HPDE6-E6E7 (cell line): ENCODE measurements around the gene PALD1.
"Not testable (repeated sequence)": the region's sequence is repeated elsewhere in the genome, so short reads cannot be mapped to it uniquely, and the experiment has no call there.

Experiments
- DNase-seq: peaks from one replicate; pipeline ENCODE4 v3.0.0; 2011; ENCODE audit warnings: missing footprints; ENCODE audit errors: extremely low spot score

Gene PALD1

GRCh38 chr10:70481831-70482530 is 3.4 kb downstream of the PALD1 start:
- DNase-seq: no peak

DNA sequence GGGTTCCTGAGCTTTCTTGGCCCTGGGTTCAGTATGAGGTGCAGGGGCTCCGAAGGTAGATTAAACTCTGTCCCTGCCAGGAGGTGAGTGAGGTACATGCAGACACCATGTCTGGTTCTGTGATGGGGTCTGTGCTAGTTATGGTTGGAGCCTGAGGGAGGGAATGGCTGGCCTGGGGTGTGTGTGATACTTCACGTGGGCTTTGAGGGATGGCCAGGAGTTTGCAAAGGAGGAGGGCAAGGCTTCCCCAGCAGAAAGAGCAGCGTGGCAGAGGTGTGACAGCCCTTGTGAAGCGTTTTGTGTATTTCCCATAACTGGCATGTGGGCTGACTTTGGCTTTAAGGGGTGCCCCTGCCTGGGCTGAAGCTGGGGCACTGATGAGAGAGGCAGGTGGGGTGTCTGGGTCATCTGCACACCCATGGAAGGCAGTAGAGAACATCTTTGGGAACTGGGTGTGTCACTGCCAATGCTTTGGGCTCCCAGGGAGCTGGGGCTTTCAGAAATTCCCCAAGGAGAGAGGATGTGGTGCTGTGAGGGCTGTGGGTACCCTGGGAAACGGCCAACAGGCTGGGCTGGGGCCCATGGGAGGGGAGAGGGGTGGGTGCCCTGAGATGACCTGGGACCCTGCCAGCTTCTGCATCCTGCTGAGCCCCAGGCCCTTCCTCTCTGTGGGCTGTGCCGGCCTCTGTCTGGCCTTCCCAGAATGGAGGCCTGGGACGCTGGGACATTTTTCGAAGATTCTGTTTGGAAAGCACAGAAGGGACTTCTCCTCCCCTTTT is 4.6 kb downstream of the PALD1 start:
- DNase-seq: no peak

DNA sequence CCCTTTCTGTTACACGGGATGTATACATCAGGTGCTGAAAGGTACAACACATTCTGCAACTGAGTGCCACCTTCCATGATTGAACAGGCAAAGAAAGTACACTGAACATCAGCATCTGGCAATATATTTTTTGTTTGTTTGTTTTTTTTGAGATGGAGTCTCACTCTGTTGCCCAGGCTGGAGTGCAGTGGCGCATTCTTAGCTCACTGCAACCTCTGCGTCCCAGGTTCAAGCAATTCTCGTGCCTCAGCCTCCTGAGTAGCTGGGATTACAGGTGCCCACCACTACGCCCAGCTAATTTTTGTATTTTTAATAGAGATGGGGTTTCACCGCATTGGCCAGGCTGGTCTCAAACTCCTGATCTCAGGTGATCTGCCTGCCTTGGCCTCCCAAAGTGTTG is 5.3 kb downstream of the PALD1 start:
- not testable (repeated sequence) for DNase-seq

DNA sequence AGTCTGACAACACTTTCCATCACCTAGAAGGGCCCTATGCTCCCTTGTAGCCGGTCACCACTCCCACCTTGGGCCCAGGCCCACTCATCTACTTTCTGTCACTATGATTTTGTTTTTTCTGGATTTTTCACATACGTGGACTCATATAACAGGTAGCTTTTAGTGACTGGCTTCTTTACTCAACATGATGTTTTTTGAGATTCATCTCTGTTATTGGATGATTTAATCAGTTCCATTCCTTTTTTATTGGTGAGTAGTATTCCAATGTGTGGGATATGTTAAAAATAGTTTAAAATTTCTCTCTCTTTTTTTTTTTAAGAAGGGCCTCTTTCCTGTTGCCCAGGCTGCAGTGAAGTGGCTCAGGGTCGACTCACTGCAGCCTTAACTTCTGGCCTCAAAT is 9.3 kb downstream of the PALD1 start:
- no peak for DNase-seq

DNA sequence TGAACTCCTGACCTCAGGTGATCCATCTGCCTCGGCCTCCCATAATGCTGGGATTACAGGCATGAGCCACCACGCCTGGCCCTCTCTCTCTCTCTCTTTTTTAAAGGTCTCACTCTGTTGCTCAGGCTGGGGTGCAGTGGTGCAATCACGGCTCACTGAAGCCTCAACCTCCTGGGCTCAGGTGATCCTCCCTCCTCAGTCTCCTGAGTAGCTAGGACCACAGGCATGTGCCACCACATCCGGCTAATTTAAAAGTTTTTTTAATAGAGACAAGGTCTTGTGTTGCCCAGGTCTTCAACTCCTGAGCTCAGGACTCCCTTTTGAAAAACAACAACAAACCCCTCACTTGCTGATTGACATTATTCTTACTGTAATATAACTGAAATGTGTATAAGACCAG is 11.6 kb downstream of the PALD1 start:
- no peak for DNase-seq

GRCh38 chr10:70491614-70492013 is 13.0 kb downstream of the PALD1 start:
- no peak for DNase-seq

DNA sequence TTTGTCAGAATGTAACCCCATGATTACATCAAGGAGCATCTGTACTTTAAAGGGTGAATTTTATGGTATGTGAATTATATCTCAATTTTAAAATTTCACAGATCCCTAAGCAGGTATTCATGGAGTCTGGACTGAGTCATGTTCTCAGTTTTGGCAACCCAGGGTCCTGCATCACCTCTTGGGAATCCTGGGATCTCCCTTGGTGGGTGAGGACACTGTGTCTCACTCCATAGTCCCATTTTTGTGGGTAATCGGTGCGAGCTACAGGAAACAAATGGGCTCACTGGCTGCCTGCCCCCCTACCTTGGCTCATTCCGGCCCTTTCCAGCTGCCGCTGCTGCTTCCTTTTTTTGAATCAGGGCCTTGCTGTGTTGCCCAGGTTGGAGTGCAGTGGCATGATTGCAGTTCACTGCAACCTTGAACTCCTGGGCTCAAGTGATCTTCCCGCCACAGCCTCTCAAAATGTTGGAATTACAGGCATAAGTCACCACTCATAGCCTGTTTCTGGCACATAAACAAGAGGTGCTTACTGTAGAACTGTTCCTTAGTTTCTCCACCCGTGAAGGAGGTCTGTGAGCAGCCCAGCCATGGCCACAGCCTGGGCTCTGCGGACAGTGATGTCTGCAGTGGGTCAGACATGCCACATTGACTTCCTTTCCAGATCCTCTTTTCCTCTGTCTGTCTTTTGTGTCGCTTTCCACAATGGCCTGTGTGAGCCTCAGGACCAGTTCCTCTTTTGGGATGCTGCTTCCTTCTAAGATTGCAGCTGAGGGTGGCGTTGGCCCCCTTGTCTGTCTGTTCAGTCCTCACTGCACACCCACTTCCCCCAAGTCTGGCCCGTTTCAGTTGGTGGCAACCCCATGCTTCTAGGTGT is 14.5 kb downstream of the PALD1 start:
- DNase-seq: no peak

DNA sequence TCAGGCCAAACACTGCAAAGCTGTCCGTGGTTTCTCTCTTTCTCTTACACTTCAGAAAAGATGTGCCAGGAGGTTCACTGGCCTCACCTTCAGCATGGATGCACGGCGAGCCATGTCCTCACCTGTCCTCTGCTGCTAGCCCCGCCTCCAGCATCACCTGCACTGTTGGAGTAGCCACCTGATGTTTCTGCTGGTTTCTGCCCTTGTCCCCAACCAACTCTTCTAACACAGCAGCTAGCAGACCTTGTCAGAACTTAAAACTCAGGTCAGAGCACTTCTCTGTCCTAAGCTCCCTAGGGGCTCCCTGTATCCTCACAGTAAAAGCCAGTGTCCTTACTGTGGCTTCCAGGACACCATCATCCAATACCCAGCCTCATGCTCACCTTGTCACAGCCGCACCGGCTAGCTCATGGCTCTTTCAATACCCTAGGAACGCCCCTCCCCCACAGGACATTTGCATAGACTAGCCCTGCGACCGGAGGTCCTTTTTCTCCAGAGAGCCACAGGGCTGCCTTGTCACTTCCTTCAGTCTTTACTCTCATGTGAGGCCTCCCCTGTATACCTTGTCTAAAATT is 15.2 kb downstream of the PALD1 start:
- no peak for DNase-seq

GRCh38 chr10:70494536-70494935 is 16.0 kb downstream of the PALD1 start:
- DNase-seq: no peak

- no peak for DNase-seq
Measured at GRCh38 chr10:70494966-70495365, 16.4 kb downstream of the PALD1 start.

- DNase-seq: no peak
Measured at GRCh38 chr10:70495691-70496261, 17.2 kb downstream of the PALD1 start.

DNA sequence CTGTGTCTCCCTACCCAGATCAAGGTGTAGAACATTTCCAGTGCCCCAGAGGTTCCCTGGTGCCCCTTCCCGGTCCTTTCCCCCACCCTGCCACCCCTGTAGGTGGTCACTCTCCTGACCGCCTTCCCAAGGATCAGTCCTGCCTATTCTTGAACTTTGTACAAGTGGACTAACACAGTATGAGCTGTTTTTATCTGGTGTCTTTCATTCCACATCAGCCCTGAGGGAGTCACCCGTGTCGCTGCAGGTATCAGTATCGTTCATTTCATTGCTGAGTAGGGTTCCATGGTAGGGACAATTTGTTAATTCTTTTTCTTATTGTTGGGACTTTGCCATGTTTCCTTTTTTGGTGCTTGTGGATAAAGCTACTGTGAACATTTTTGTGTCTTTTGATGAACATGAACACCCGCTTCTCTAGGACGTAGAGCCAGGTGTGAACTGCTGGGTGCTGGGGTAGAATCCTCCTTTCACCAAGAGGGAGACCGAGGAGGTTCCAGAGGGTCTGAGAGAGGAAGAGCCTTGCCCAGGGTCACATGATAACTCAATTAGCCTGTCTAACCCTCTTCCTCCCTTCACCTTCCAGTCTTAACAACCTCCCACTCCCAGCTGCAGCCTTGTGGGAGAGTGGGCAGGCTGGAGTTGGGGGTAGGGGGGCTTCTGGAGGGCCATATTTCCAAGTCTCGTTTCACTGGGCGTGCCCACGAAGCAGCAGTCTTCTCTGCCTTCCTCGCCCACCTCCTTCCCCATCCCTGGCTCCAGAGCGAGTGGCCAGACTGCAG is 18.0 kb downstream of the PALD1 start:
- DNase-seq: no peak

- DNase-seq: no peak
Measured at GRCh38 chr10:70497120-70497545, 18.6 kb downstream of the PALD1 start.

GRCh38 chr10:70498970-70499835 is 20.6 kb downstream of the PALD1 start:
- DNase-seq: no peak

DNA sequence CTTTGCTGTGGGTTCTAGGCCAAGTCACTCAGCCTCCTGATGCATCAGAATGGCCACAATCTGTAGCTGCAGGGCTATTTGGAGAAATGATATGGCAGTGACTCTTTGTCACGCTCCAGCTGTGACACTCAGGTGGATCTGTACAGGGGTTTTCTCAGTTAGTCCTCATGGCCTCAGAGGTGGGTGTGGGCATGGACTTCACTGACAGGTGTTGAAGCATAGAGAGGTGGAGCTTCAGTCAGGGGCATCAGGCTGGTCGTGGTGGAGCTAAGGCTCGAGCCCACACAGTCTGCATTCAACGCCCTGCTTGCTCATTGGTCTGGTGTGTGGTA is 21.2 kb downstream of the PALD1 start:
- no peak for DNase-seq

- DNase-seq: no peak
Measured at GRCh38 chr10:70500368-70500767, 21.8 kb downstream of the PALD1 start.

- no peak for DNase-seq
Measured at GRCh38 chr10:70500812-70501301, 22.3 kb downstream of the PALD1 start.

GRCh38 chr10:70502406-70502805 is 23.8 kb downstream of the PALD1 start:
- no peak for DNase-seq

DNA sequence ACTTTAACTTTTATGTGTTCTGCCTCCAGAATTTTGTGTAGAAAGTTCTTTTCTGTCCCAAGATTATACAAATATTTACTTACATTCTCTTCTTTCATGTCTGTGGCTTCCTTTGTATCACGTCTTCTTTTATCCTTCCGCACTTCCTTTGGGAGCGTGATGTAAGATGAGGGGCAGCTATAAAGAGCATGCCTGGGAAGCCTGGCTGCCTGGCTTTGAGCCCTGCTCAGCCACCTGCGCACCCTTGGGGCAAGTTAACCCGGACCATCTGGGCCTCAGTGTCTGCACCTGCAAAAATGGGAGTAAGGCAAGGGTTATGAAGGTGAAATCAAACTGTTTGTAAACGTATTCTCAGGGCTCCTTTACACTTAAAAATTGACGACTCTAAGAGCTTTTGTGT is 25.2 kb downstream of the PALD1 start:
- no peak for DNase-seq
